Activated CD4-positive, alpha-beta T cell treated with anti-CD3 and anti-CD28 coated beads for 36 hours (primary cell): ENCODE measurements around the gene B4GAT1. TPM values are rescaled to one million over a fixed set of nuclear protein-coding genes. Genes with fewer than 3 reads are reported as not detected.
A peak's percentile ranks its signal among the peaks of the same experiment; 100 is the strongest.

ENCODE experiments used
- ATAC-seq: fragments of 200-7000 bp; cut with Tn5 transposase; one replicate; pipeline ENCODE4 v1.10.0; 2021; ENCODE audit warnings: mild to moderate bottlenecking, moderate library complexity
- CTCF ChIA-PET: fragments of 350-600 bp; sonication (Branson Sonifier 250); formaldehyde crosslinking; loops from one replicate; lab custom pipeline; 2021; ENCODE audit warnings: antibody characterized with exemption; lab: Charles Lee
- POLR2A ChIA-PET: fragments of 350-600 bp; sonication (Branson Sonifier 250); formaldehyde crosslinking; loops from one replicate; lab custom pipeline; 2021; ENCODE audit warnings: antibody characterized with exemption, inconsistent platforms; lab: Charles Lee
- DNase-seq: peaks from one replicate; pipeline ENCODE4 v3.0.0-alpha.2; 2020
- H3K27ac Mint-ChIP-seq: one replicate; pipeline ENCODE4 v1.8.0; 2021; ENCODE audit warnings: mixed read lengths
- H3K27me3 Mint-ChIP-seq: one replicate; pipeline ENCODE4 v1.8.0; 2021; ENCODE audit warnings: mixed read lengths
- H3K36me3 Mint-ChIP-seq: one replicate; pipeline ENCODE4 v1.8.0; 2021; ENCODE audit warnings: low read depth, mixed read lengths
- H3K4me1 Mint-ChIP-seq: one replicate; pipeline ENCODE4 v1.8.0; 2021; ENCODE audit warnings: mixed read lengths
- H3K4me3 Mint-ChIP-seq: one replicate; pipeline ENCODE4 v1.8.0; 2021; ENCODE audit warnings: mild to moderate bottlenecking, moderate library complexity, mixed read lengths
- H3K9me3 Mint-ChIP-seq: one replicate; pipeline ENCODE4 v1.8.0; 2021; ENCODE audit warnings: low read depth, mixed read lengths
- intact Hi-C, 2 experiments: fragments of 100-400 bp; cut with DNase I in 1 of 2; cut with micrococcal nuclease in 1 of 2; formaldehyde crosslinking; loops; one replicate each; pipeline versions ENCODE4 v1.14.2 to v1.15.1; 2022 to 2024; cut with DNase I, micrococcal nuclease
- total RNA-seq, 2 experiments: library from RNA; stranded (reverse); gene quantifications; one replicate each; pipeline ENCODE4 v1.2.3, GENCODE V29; 2021

B4GAT1 gene
- total RNA-seq, 2 experiments from 2014 or later = 6.0 to 8.5 TPM

- ChIA-PET POLR2A (interaction anchor here (1.1 to 1.2 kb wide), 2 partner anchors 14 to 26 kb away, joined by 3 to 12 read pairs; no protein-coding TSS in a partner anchor), CTCF (interaction anchor here (0.6 to 1.5 kb wide), 8 partner anchors 8 to 40 kb away, joined by 3 to 9 read pairs (median 4); no protein-coding TSS in a partner anchor)
- H3K4me3 Mint-ChIP-seq = peak within 1 kb of the TSS; percentile 91
- no peaks in the 10 kb centered on the region for H3K27me3 Mint-ChIP-seq
- peak within 1 kb of the TSS; percentile 91 for H3K27ac Mint-ChIP-seq
- ATAC-seq (peak; percentile 87), DNase-seq (peak; percentile 92)
- H3K9me3 Mint-ChIP-seq = no peaks in the 10 kb centered on the region
- peaks cover 6% of the 10 kb centered on the region for H3K36me3 Mint-ChIP-seq
- peaks cover 19% of the 10 kb centered on the region for H3K4me1 Mint-ChIP-seq
- intact Hi-C loops = loop anchor here (1.0 to 2.0 kb wide), 9 partner anchors 15 to 512 kb away; partner anchors contain the start of genes BRMS1 (in 1 of the 2), DPP3 (in 1 of the 2), MRPL11 (in 1 of the 2) and MUS81 (in 1 of the 2)
These were observed 24.4 kb upstream of the B4GAT1 start, which contains the start of gene SLC29A2 for GRCh38 chr11:66371627-66372415. TSS of gene SLC29A2 (minus strand) at chr11:66371760. CDS start at chr11:66371591, 169 bp downstream.

GRCh38 chr11:66369073-66369894 lies 21.9 kb upstream of the B4GAT1 start:
- no peaks in the 10 kb centered on the region for H3K27me3 Mint-ChIP-seq
- POLR2A ChIA-PET = no interaction called here

GRCh38 chr11:66368484-66368883 lies 21.1 kb upstream of the B4GAT1 start:
- Mint-ChIP-seq H3K27me3 (no peaks in the 10 kb centered on the region), H3K9me3 (no peaks in the 10 kb centered on the region), H3K4me1 (peaks cover 19% of the 10 kb centered on the region), H3K36me3 (peaks cover 16% of the 10 kb centered on the region), H3K27ac (no peak overlapping the region), H3K4me3 (no peak overlapping the region)
- CTCF ChIA-PET = no interaction called here
- POLR2A ChIA-PET = no interaction called here
- ATAC-seq = no peak
- no peak for DNase-seq
- intact Hi-C loops = no loop called here

More at GRCh38 chr11:66369073-66369894, 21.9 kb upstream of the B4GAT1 start:
- H3K4me3 Mint-ChIP-seq = peak overlapping the region; percentile 91
- no peak for ATAC-seq
- H3K36me3 Mint-ChIP-seq = peaks cover 9% of the 10 kb centered on the region
- DNase-seq = no peak
- CTCF ChIA-PET = interaction anchor here (1.0 kb wide), 1 partner anchor 17 kb away, joined by 3 read pairs; no protein-coding TSS in a partner anchor
- no peaks in the 10 kb centered on the region for H3K9me3 Mint-ChIP-seq
- intact Hi-C loops = no loop called here
- peaks cover 19% of the 10 kb centered on the region for H3K4me1 Mint-ChIP-seq
- no peak overlapping the region for H3K27ac Mint-ChIP-seq

- Mint-ChIP-seq H3K36me3 (peaks cover 16% of the 10 kb centered on the region), H3K27ac (no peak overlapping the region), H3K4me3 (no peak overlapping the region), H3K9me3 (no peaks in the 10 kb centered on the region), H3K4me1 (peaks cover 13% of the 10 kb centered on the region), H3K27me3 (no peaks in the 10 kb centered on the region)
- ChIA-PET POLR2A (interaction anchor here (0.6 kb wide), 1 partner anchor 439 kb away, joined by 3 read pairs; no protein-coding TSS in a partner anchor), CTCF (interaction anchor here (0.6 to 3.0 kb wide), 4 partner anchors 18 to 112 kb away, joined by 3 to 19 read pairs (median 6); partner anchors contain the start of gene DPP3)
- intact Hi-C loops = no loop called here
- DNase-seq = no peak
- no peak for ATAC-seq
These were observed 20.3 kb upstream of the B4GAT1 start for GRCh38 chr11:66367561-66368312.

GRCh38 chr11:66366844-66367477 lies 19.5 kb upstream of the B4GAT1 start:
- H3K9me3 Mint-ChIP-seq = no peaks in the 10 kb centered on the region
- DNase-seq = no peak
- H3K36me3 Mint-ChIP-seq = peaks cover 21% of the 10 kb centered on the region
- no peaks in the 10 kb centered on the region for H3K27me3 Mint-ChIP-seq
- H3K4me1 Mint-ChIP-seq = peaks cover 9% of the 10 kb centered on the region
- ChIA-PET POLR2A (interaction anchor here (0.6 kb wide), 1 partner anchor 440 kb away, joined by 3 read pairs; no protein-coding TSS in a partner anchor), CTCF (interaction anchor here (0.9 to 3.0 kb wide), 4 partner anchors 11 to 72 kb away, joined by 3 to 19 read pairs (median 6); no protein-coding TSS in a partner anchor)
- intact Hi-C loops = no loop called here
- no peak for ATAC-seq
- no peak overlapping the region for H3K27ac Mint-ChIP-seq
- no peak overlapping the region for H3K4me3 Mint-ChIP-seq

- POLR2A ChIA-PET = interaction anchor here (0.5 kb wide), 1 partner anchor 294 kb away, joined by 7 read pairs; no protein-coding TSS in a partner anchor
- no peak overlapping the region for H3K27ac Mint-ChIP-seq
These were observed 18.5 kb upstream of the B4GAT1 start for GRCh38 chr11:66365711-66366619.

GRCh38 chr11:66365166-66365565 lies 17.7 kb upstream of the B4GAT1 start:
- DNase-seq = no peak
- H3K27me3 Mint-ChIP-seq = no peaks in the 10 kb centered on the region
- no peak overlapping the region for H3K4me3 Mint-ChIP-seq
- no peaks in the 10 kb centered on the region for H3K9me3 Mint-ChIP-seq
- intact Hi-C loops = no loop called here
- ATAC-seq = no peak
- peaks cover 26% of the 10 kb centered on the region for H3K36me3 Mint-ChIP-seq
- peaks cover 4% of the 10 kb centered on the region for H3K4me1 Mint-ChIP-seq
- H3K27ac Mint-ChIP-seq = no peak overlapping the region
- CTCF ChIA-PET = interaction anchor here (2.9 to 3.2 kb wide), 3 partner anchors 16 to 24 kb away, joined by 10 to 20 read pairs (median 19); partner anchors contain the start of gene B4GAT1
- POLR2A ChIA-PET = no interaction called here

More at GRCh38 chr11:66365711-66366619, 18.5 kb upstream of the B4GAT1 start:
- DNase-seq = no peak
- Mint-ChIP-seq H3K27me3 (no peaks in the 10 kb centered on the region), H3K9me3 (no peaks in the 10 kb centered on the region), H3K4me1 (peaks cover 9% of the 10 kb centered on the region), H3K36me3 (peaks cover 24% of the 10 kb centered on the region), H3K4me3 (no peak overlapping the region)
- ATAC-seq = no peak
- CTCF ChIA-PET = interaction anchor here (0.8 to 3.2 kb wide), 6 partner anchors 12 to 145 kb away, joined by 3 to 20 read pairs (median 6); partner anchors contain the start of genes B4GAT1 and BBS1
- intact Hi-C loops = no loop called here

- H3K27ac Mint-ChIP-seq = no peak overlapping the region
- H3K36me3 Mint-ChIP-seq = peaks cover 26% of the 10 kb centered on the region
- ChIA-PET CTCF (interaction anchor here (0.6 to 3.2 kb wide), 12 partner anchors 8 to 478 kb away, joined by 3 to 20 read pairs (median 3); partner anchors contain the start of genes B4GAT1, BRMS1 and MRPL11), POLR2A (interaction anchor here (0.6 to 0.7 kb wide), 2 partner anchors 93 to 1910 kb away, joined by 3 to 8 read pairs; no protein-coding TSS in a partner anchor)
- DNase-seq (peak; percentile 88), ATAC-seq (peak; percentile 82)
- H3K4me3 Mint-ChIP-seq = no peak overlapping the region
- no peaks in the 10 kb centered on the region for H3K9me3 Mint-ChIP-seq
- intact Hi-C loops = no loop called here
- H3K4me1 Mint-ChIP-seq = no peaks in the 10 kb centered on the region
- no peaks in the 10 kb centered on the region for H3K27me3 Mint-ChIP-seq
These were observed 16.5 kb upstream of the B4GAT1 start for GRCh38 chr11:66363805-66364535.
